Raji (cell line): ENCODE measurements around the gene COPS3.

Experiments
- POLR2A ChIP-seq: IDR thresholded peaks from 2 replicates; pipeline ENCODE4 v1.6.1; 2011; ENCODE audit warnings: low read depth, low read length, control low read depth; ENCODE audit not compliant: insufficient read depth

Gene COPS3

DNA sequence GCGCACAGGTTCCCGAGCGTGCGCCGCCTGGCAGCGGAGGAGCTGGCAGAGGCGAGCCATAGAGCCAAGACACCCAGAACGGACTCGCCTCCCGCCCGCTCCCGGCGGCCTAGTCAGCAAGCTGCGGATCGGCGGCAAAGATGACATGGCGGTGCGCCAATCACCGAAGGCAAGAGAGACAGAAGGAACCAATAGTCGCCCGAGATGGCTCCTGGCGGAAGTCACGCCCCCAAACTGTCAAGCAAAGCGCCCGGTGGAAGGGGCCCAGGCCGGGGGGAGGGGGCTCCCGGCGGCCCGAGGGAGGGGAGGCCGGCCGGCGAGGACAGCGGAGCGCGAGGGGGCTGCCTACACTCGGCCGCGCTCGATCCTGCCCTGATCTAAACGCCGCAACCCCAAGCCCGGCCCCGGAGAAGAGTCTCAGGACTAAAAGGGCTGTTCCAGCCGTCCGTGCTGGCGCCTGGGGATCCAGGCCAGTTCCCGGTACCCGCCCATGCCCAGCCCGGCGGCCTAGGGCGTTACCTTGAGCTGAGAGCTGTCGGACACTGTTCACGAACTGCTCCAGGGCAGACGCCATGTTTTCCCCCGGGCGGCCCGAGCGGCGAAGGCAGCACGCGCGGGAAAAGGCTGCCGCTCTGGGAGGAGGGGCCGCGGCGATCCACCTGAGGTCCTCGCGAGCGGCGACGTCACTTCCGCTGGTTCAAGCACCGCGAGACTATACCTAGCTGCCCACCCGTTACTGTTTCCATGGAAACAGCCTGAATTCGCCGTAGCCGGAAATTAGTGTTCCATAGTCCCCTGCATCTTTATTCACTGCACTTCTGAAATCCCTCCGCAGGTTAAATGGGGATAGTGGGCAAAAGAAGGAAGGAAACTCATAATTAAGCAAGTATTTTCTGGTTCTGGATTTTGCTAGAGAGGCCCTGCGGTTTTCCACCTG, at the start of gene COPS3:
Gene COPS3, minus strand, starts transcription at position 634 of the 937 bp plus-strand sequence. Its CDS starts 60 bp downstream, at position 574.
- TF ChIP-seq POLR2A: peak; percentile 86

DNA sequence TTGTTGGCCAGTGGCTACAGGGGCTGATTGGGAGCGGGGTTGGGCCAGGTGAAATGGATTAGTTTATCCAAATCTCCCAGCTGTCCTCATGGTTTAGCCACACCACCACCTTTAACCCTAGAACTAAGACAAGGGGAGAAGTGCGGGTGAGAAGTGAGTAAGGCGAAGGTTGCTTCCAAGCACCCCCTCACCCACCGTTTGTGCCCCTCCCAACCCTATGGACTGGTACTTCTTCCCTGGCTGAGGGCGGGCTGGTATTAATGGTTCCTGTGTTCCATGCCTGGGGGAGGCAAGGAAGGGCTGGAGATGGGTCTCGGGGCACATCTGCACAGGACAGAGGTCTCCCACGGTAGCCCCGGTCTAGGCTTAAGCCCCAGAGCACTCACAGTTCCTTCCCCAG, 47.2 kb upstream of the COPS3 start:
- no peak for TF ChIP-seq POLR2A

DNA sequence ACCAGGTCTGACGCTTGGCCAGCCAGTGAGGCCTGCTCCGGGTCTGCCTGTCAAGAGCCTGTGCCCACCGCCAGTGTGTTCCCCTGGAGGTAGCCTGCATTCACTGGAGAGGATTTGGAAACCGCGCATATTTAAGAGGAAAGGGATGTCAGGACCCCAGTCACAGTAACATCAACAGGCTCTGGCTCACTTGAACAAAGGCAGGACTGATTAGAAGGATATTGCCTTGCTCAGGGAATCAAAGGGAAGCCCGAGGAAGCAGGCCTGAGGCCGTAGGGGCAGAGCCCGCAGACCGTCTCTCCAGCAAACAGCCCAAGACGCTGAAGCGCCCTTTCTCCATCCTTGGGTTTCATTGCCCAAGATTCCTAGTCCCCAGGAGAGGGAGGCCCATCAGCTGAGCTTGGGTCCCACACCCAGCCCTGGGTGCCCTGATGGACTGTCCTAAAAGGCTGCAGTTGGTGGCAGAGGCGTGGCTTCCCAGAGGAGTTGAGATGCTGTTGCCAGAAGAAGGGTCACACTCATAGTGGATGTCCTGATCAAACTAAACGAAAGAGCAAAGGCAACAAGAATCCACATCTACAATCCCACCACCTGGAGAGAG, 45.3 kb upstream of the COPS3 start:
- no peak for TF ChIP-seq POLR2A

DNA sequence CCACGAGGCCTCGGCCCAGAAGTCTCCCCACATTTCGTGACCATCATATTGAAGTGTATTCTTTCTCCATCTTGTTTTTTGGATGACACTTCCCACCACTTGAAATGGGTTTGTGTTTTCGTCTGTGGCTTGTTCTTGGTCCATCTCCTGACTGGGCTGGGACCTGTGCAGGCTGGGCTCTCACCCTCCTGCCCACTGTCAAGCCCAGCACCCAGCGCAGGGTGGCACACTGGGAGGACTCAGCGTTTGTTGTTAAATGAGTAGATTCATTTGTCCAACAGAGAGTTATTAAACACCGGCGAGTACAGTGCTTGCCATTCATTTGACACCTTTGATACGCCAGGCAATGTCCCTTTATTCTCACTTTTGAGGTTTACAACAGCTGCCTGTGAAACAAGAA, 44.8 kb upstream of the COPS3 start:
- TF ChIP-seq POLR2A: no peak

DNA sequence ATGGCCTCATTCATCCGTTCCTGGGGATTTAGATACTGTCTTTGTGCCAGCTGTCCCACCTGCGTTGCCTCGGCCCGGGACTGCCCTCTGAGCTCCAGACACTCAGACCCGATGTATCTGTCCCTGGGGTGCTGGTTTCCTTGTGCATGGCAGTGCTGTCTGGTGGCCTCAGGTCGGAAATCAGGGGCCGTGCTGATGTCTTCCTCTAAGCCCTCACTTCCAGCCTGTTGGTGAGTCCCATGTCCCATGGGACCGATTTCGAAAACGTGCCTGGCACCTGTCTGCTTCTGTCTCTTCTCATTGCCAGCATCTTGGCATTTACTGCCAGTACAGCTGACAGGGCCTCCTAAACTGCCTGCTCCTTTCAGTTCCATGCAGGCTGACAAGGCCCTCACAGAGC, 44.2 kb upstream of the COPS3 start:
- no peak for TF ChIP-seq POLR2A

DNA sequence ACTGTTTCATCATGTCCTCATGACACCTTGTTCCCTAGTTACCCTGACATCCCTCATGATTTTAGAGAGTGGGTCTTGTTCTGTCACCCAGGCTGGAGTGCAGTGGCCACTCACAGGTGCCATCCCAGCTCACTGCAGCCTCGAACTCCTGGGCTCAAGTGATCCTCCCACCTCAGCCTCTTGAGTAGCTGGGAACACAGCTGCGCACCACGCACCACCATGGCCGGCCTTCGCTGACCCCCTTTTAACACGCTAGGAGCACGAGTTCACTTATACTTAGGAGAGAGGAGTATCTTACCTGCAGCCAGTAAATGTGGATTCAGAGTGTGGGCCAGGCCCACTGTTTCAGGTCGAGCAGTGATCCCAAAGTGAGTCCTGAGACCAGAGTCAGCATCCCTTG, 43.6 kb upstream of the COPS3 start:
- no peak for TF ChIP-seq POLR2A

DNA sequence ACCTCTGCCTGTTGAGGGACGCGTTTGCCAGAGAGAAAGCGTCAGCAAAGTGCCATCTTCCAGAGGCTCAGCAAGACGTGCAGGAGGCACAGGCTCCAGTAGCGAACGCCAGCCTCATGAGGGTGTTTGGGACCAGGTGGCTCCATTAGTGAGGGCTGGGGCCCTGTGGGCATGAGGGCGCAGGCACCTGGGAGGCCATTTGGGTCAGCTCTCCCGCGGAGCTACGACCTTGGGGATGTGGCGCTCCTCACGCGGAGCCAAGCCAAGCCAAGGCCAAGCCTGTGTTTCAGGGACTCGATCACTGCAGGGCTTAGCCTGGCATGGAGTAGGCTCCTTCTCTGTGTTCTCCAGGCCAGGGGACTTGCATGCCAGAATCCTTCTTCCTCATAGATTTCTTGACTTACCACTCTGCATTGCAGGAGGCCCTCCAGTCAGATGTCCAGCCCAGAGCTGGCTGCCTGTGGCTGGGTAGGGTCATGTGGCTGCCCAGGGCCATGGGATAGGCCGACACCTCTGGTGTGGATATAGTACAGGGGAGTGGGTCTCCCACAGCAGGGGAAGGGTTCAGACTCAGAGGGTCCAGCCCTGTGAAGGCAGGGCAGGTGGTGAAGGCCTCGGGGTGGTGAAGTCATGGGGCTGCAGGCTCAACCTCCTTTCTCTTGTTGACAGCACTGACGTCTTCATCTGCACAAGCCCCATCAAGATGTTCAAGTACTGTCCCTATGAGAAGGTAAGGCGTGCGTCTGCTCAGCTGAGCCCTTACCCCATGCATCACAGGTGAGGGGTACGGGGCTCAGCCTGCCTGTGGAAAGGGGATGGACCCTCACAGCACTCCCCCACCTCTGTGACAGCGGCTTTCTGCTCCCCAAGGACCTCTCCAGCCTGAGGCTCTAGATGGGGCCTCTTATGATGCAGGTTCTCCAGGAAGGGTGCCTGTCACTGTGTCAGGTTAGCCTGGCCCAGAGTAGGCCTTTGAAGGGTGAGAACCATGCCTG, 41.8 kb upstream of the COPS3 start:
- no peak for TF ChIP-seq POLR2A

GRCh38 chr17:17321356-17322025, 40.4 kb upstream of the COPS3 start:
- TF ChIP-seq POLR2A: no peak

GRCh38 chr17:17320911-17321220, 39.8 kb upstream of the COPS3 start:
- TF ChIP-seq POLR2A: no peak

- TF ChIP-seq POLR2A: no peak
These were observed 39.3 kb upstream of the COPS3 start for GRCh38 chr17:17320188-17320910.

DNA sequence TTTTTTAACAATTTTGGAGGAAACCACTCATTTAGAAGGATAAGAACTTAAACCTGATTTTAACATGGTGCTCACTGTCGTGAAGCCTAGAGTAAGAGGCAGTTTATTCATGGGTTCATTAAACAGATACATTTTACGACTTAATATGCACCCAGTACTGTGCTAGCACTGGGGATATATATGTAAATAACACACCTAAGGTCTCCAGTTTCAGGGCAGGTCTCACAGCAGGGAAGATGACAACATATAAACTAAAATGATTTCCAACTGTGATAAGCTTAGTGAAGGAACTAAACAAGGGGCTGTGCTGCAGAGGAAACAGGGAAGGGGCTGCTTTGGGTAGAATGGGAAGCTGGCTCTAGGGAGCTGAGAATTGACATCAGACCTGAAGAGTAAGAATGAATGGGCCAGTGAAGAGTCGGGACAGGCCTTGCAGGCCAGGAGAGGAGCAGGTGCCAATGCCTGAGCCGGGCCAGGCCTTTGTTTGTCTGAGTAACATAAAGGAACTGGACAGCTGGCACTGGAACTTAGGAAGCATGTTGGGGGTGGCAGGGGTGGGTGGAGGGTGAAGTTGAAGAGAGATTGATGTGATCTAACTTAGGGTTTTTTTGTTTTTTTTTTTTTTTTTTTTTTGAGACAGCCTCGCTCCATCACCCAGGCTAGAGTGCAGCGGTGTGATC, 34.2 kb upstream of the COPS3 start:
- TF ChIP-seq POLR2A: no peak

GRCh38 chr17:17314501-17315071, 33.5 kb upstream of the COPS3 start:
- no peak for TF ChIP-seq POLR2A

- TF ChIP-seq POLR2A: no peak
These were observed 32.4 kb upstream of the COPS3 start for GRCh38 chr17:17313350-17313991.
